HFF-Myc (cell line): ENCODE measurements around the gene CTNNA1.

Experiments
- DNase-seq: peaks from one replicate; pipeline ENCODE4 v3.0.0-alpha.2; 2011; ENCODE audit warnings: low read depth; ENCODE audit errors: extremely low read depth
- H3K4me3 ChIP-seq: replicated peaks from 2 replicates; pipeline ENCODE4 v1.5.1; 2011; ENCODE audit warnings: low read depth, mild to moderate bottlenecking, control low read depth, low read length
- TF ChIP-seq, protein P1 (sequence below): IDR thresholded peaks from 2 replicates; pipeline ENCODE4 v1.5.1; 2012; ENCODE audit warnings: mild to moderate bottlenecking, low read depth, low read length, control low read depth; ENCODE audit errors: missing control alignments

CTNNA1 gene

DNA sequence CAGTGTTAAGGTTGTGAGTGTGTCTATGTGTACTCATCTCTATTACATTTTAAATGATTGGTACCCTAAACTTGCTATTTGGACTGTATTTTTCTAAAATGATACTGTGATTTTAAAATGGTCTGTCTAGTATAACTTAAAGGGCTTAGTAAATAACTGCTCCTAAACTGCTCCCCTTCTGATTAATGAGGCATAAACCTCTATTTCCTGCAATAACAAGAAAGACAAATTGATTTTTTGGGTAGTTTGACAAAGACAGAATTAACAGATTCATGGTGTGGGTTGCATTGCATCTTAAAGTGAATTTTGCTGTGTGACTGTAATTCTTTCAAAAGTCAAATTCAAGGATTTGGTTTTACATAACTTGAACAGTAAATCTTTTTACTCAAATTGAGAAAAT, 130.0 kb downstream of the CTNNA1 start:
- H3K4me3 ChIP-seq = no peak overlapping the region
- TF ChIP-seq, protein P1, sequence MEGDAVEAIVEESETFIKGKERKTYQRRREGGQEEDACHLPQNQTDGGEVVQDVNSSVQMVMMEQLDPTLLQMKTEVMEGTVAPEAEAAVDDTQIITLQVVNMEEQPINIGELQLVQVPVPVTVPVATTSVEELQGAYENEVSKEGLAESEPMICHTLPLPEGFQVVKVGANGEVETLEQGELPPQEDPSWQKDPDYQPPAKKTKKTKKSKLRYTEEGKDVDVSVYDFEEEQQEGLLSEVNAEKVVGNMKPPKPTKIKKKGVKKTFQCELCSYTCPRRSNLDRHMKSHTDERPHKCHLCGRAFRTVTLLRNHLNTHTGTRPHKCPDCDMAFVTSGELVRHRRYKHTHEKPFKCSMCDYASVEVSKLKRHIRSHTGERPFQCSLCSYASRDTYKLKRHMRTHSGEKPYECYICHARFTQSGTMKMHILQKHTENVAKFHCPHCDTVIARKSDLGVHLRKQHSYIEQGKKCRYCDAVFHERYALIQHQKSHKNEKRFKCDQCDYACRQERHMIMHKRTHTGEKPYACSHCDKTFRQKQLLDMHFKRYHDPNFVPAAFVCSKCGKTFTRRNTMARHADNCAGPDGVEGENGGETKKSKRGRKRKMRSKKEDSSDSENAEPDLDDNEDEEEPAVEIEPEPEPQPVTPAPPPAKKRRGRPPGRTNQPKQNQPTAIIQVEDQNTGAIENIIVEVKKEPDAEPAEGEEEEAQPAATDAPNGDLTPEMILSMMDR = no peak
- no peak for DNase-seq

DNA sequence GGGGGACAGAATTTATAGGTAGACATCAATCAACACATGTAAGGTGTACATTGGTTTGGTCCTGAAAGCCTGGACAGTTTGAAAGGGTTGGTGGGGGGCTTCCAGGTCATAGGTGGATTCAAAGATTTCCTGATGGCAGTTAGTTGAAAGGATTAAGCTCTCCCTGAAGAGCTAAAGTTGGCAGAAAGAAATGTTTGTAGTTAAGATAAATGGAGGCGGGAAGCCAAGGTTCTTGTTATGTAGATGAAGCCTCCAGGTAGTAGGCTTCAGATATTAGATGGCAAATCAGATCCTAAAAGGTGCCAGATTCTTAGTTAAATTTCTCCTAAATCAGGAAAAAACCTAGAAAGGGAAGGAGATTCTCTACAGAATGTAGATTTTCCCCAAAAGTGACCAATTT, 130.9 kb downstream of the CTNNA1 start:
- no peak overlapping the region for H3K4me3 ChIP-seq
- no peak for DNase-seq
- TF ChIP-seq, protein P1 = no peak

DNA sequence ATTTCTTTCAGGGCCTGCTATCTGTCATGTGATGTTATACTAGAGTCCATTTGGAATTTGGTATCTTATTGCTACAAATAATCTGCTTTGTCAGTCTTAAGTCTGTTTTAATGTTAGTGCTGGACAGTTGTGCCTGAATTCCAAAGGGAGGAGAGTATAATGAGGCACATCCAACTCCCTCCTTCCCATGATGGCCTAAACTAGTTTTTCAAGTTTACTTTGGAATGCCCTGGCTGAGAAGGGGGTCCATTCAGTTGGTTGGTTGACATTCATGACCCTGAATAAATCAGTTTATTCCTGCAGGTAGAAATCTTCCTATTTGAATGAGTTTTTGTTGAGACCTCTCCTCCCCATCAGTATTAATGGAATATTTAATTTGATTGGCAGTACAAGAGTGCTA, 131.3 kb downstream of the CTNNA1 start:
- H3K4me3 ChIP-seq = no peak overlapping the region
- DNase-seq = no peak
- TF ChIP-seq, protein P1 = no peak

DNA sequence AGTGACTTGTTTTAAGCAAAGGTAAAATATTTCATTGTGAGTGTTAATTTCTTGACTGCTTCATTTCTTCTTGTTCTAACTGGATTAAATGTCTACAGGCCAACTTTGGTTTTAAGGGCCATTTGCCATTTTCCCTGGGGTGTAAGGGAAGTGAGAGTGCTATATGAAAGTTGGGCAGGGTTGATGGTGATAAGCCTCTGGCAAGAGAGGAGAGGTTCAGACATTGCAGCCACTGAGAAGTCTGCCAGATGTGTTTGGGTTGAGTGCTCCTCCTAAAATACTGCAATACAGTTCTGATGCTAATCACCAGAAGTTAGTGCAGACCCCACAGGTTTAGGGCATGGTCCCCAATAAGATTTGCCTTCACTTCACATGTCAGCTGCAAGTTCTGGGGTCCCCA, 136.8 kb downstream of the CTNNA1 start:
- DNase-seq = no peak
- TF ChIP-seq, protein P1 = no peak
- H3K4me3 ChIP-seq = no peak overlapping the region

DNA sequence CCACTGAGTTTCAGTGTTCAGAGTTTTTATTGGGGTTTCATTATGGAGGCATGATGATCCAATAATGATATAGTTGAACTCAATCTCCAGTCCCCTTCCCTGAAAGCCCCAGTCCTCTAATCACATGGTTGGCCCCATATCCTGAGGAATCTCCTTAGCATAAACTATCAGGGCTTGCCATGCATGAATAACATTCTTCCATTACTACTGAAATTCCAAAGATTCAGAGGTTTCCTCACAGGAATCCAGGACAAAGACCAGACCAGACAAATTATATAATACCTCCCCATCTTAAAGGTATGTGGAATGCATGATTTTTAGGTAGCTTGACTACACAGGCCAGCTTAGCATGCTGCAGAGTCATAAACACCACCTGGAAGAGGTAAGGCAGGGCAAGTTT, 137.4 kb downstream of the CTNNA1 start:
- no peak overlapping the region for H3K4me3 ChIP-seq
- no peak for DNase-seq
- TF ChIP-seq, protein P1 = no peak

DNA sequence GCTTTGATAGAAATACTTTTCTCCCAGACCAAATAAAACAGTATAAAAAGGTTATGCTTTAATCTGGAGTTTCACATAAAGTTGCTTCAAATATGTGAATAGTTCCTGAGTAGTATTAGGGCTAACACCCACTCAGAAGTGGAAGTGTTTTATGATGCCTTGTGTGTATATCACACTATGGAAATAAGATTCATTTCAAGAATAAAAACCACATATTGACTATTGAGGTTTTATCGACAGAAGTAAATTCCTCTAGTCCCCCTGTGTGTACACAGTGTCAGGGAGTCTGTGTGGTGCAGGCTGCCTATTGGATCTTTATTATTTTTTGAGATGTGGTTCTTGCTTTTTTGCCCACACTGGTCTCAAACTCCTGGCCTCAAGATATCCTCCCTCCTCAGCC, 142.7 kb downstream of the CTNNA1 start:
- TF ChIP-seq, protein P1 = no peak
- no peak for DNase-seq
- no peak overlapping the region for H3K4me3 ChIP-seq

DNA sequence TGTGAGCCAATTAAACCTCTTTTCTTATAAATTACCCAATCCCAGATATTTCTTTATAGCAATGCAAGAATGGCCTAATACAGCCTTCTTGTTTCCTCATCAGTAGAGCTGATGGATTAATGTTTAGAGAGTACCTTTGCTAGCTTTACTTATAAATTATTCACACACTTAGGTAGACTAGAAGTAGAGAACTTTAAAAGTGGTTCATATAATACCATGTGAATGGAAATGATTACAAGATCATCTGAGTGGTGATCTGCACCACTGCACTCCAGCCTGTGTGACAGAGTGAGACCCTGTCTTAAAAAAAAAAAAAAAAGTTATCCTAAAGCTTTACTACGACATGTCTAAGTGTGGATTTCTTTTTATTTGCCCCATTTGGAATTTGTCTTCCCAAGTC, 145.1 kb downstream of the CTNNA1 start:
- no peak for DNase-seq

More for the DNA sequence above, 145.1 kb downstream of the CTNNA1 start:
- TF ChIP-seq, protein P1 = no peak
- H3K4me3 ChIP-seq = no peak overlapping the region
